Mucosa of rectum (tissue), 2 donors: Measurements from ENCODE around the gene TNFRSF1B.

Source experiments
- H3K27ac ChIP-seq, 2 donors: one replicate each; pipeline ENCODE4 v1.7.0; 2013; ENCODE audit warnings: inconsistent platforms in 2 of 2, low read depth in 2 of 2, low read length in 2 of 2
- H3K27me3 ChIP-seq, 2 donors: one replicate each; pipeline ENCODE4 v1.7.0; 2013; ENCODE audit warnings: low read length in 2 of 2; ENCODE audit not compliant: control insufficient read depth in 2 of 2, insufficient read depth in 2 of 2
- H3K36me3 ChIP-seq, 2 donors: one replicate each; pipeline ENCODE4 v1.7.0; 2013; ENCODE audit warnings: low read length in 2 of 2; ENCODE audit not compliant: control insufficient read depth in 2 of 2, insufficient read depth in 2 of 2
- H3K4me1 ChIP-seq, 2 donors: one replicate each; pipeline ENCODE4 v1.7.0; 2013; ENCODE audit warnings: low read length in 2 of 2, mild to moderate bottlenecking in 1 of 2; ENCODE audit not compliant: control insufficient read depth in 2 of 2, insufficient read depth in 2 of 2
- H3K4me3 ChIP-seq, 2 donors: one replicate each; pipeline ENCODE4 v1.7.0; 2013; ENCODE audit warnings: low read length in 2 of 2
- H3K9ac ChIP-seq, 2 donors: one replicate each; pipeline ENCODE4 v1.7.0; 2013; ENCODE audit warnings: low read length in 2 of 2, low read depth in 1 of 2, mild to moderate bottlenecking in 1 of 2
- H3K9me3 ChIP-seq, 2 donors: one replicate each; pipeline ENCODE4 v1.7.0; 2013; ENCODE audit warnings: low read length in 2 of 2; ENCODE audit not compliant: control insufficient read depth in 2 of 2
- donor health status: healthy.
- donor health status: Normal muscosa, but diverticular disease.

TNFRSF1B gene

DNA sequence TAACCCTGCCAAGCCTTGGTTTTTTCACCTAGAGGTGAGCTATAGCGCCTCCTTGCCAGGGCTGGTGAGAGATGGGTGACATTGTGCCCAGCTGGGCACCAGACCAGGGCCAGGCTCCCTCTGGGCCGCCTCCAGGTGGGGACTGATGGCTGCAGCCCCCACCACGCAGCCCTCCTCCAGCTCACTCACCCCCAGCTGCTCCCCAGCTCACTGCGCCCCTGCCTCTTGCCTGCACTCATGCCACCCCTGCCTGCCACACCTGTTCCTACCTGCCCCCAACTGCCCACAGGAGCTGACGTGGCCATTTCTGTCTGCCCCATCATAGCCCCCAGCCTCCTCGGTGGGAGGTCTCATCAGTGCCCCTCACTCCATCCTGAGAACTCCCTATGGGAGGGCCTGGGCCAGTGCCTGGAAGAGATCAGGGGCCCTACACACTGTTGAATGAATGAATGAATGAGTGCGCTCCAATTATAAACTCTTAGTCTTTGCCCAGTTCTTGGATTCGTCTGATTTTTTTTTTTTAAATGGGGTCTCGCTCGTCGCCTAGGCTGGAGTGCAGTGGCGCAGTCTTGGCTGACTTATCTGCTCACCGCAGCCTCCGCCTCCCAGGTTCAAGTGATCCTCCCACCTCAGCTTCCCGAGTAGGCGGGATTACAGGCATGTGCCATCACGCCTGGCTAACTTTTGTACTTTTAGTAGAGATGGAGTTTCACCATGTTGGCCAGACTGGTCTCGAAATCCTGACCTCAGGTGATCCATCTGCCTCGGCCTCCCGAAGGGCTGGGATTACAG is 36.6 kb downstream of the TNFRSF1B start:
- H3K9ac ChIP-seq, result no peak overlapping the region
- H3K9me3 ChIP-seq, result no peaks in the 10 kb centered on the region
- peaks cover 6% of the 10 kb centered on the region in 2 donors for H3K36me3 ChIP-seq
- H3K4me1 ChIP-seq, result no peaks in the 10 kb centered on the region
- no peak overlapping the region for H3K4me3 ChIP-seq
- H3K27me3 ChIP-seq, result no peaks in the 10 kb centered on the region
- H3K27ac ChIP-seq, result no peak overlapping the region

DNA sequence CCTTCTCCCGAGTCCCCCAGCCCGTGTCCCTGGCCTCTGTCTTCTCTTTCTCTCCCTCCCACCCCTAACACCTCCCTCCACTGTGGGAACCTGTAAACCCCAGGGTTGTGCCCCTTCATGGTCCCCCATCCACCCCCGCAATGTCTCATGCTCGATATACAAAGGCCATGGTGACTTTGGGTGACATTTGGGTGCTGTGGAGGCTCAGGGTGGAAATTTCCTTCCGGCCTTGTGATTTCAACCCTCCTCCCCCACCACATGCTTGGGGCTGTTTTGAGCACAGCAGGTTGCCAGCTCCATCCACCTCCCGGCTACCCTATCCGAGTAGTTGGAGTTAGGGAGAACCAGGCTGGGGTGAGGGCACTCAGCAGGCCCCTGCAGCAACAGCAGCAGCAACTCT is 37.3 kb downstream of the TNFRSF1B start:
- Histone ChIP-seq H3K36me3 (peaks cover 6% of the 10 kb centered on the region in 2 donors), H3K4me3 (no peak overlapping the region), H3K27me3 (no peaks in the 10 kb centered on the region), H3K9ac (no peak overlapping the region), H3K9me3 (no peaks in the 10 kb centered on the region), H3K27ac (no peak overlapping the region), H3K4me1 (peaks cover 0 to 2% of the 10 kb centered on the region in 2 donors)

DNA sequence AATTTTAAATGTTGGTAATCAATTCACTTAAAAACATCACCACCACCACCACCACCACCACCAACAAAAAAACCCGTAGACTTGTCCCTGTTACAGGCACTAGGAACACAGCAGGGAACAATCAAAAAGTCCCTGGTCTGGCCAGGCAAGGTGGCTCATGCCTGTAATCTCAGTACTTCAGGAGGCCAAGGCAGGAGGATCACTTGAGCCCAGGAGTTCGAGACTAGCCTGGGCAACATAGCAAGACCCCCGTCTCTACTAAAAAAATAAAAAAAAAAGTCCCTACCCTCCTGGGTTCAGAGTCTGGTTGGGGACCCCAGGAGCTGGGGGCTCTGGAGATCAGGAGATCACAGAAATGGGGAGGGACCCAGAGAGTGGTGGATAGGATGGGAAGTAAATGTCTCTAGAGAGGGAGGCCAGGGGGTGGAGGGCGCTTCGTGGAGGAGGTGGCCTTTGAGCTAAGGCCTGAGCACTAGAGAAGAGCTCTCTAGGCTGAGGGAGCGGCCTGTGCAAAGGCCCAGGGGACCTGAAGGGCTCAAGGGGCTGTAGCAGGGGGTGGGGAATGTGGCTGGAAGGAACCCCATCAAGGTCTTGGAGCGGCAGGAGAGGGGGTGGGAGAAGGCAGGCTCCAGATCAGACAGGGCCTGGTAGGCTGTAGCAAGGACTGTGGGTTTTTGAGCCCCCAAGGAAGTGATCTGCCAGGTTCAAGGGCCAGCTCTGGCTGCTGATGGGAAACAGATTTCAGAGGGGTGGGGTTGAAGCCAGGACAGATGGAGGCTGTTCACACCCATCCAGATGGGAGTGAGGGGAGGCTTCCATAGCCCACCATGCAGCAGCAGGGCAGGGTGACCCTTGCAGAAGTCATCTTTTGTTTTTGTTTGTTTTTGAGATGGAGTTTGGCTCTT is 38.2 kb downstream of the TNFRSF1B start:
- Histone ChIP-seq H3K4me3 (no peak overlapping the region), H3K27me3 (no peaks in the 10 kb centered on the region), H3K27ac (no peak overlapping the region), H3K9me3 (no peaks in the 10 kb centered on the region), H3K36me3 (peaks cover 6% of the 10 kb centered on the region in 2 donors), H3K9ac (no peak overlapping the region), H3K4me1 (peaks cover 0 to 2% of the 10 kb centered on the region in 2 donors)

DNA sequence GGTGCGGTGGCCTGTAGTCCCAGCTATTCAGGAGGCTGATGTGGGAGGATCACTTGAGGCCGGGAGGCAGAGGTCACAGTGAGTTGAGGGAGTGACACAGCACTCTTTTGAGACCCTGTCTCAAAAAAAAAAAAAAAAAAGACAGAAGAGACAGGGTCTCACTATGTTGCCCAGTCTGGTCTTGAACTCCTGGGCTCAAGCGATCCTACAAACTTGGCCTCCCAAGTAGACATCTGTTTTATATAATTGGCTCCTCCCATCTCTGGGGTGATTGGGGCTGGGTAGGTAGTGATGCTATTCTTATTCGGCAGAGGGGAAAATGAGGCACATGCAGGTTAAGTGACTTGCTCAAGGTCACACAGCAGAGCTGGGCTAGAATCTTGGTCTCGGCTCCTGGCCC is 39.4 kb downstream of the TNFRSF1B start:
- Histone ChIP-seq H3K9me3 (no peaks in the 10 kb centered on the region), H3K4me3 (no peak overlapping the region), H3K9ac (no peak overlapping the region), H3K27ac (no peak overlapping the region), H3K36me3 (peaks cover 2 to 6% of the 10 kb centered on the region in 2 donors), H3K27me3 (no peaks in the 10 kb centered on the region), H3K4me1 (peaks cover 0 to 2% of the 10 kb centered on the region in 2 donors)

DNA sequence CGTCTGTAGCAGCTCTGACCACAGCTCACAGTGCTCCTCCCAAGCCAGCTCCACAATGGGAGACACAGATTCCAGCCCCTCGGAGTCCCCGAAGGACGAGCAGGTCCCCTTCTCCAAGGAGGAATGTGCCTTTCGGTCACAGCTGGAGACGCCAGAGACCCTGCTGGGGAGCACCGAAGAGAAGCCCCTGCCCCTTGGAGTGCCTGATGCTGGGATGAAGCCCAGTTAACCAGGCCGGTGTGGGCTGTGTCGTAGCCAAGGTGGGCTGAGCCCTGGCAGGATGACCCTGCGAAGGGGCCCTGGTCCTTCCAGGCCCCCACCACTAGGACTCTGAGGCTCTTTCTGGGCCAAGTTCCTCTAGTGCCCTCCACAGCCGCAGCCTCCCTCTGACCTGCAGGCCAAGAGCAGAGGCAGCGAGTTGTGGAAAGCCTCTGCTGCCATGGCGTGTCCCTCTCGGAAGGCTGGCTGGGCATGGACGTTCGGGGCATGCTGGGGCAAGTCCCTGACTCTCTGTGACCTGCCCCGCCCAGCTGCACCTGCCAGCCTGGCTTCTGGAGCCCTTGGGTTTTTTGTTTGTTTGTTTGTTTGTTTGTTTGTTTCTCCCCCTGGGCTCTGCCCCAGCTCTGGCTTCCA is 40.1 kb downstream of the TNFRSF1B start:
- no peak overlapping the region for H3K27ac ChIP-seq
- H3K9ac ChIP-seq, result no peak overlapping the region
- H3K4me1 ChIP-seq, result peaks cover 0 to 2% of the 10 kb centered on the region in 2 donors
- no peak overlapping the region for H3K4me3 ChIP-seq
- no peaks in the 10 kb centered on the region for H3K9me3 ChIP-seq
- peaks cover 2 to 6% of the 10 kb centered on the region in 2 donors for H3K36me3 ChIP-seq
- no peaks in the 10 kb centered on the region for H3K27me3 ChIP-seq

DNA sequence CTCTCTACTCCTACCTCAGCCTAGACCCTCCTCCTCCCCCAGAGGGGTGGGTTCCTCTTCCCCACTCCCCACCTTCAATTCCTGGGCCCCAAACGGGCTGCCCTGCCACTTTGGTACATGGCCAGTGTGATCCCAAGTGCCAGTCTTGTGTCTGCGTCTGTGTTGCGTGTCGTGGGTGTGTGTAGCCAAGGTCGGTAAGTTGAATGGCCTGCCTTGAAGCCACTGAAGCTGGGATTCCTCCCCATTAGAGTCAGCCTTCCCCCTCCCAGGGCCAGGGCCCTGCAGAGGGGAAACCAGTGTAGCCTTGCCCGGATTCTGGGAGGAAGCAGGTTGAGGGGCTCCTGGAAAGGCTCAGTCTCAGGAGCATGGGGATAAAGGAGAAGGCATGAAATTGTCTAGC is 41.5 kb downstream of the TNFRSF1B start:
- Histone ChIP-seq H3K36me3 (peaks cover 0 to 6% of the 10 kb centered on the region in 2 donors), H3K9ac (no peak overlapping the region), H3K27ac (no peak overlapping the region), H3K9me3 (no peaks in the 10 kb centered on the region), H3K4me3 (no peak overlapping the region), H3K27me3 (peaks cover 0 to 3% of the 10 kb centered on the region in 2 donors), H3K4me1 (peaks cover 0 to 2% of the 10 kb centered on the region in 2 donors)

DNA sequence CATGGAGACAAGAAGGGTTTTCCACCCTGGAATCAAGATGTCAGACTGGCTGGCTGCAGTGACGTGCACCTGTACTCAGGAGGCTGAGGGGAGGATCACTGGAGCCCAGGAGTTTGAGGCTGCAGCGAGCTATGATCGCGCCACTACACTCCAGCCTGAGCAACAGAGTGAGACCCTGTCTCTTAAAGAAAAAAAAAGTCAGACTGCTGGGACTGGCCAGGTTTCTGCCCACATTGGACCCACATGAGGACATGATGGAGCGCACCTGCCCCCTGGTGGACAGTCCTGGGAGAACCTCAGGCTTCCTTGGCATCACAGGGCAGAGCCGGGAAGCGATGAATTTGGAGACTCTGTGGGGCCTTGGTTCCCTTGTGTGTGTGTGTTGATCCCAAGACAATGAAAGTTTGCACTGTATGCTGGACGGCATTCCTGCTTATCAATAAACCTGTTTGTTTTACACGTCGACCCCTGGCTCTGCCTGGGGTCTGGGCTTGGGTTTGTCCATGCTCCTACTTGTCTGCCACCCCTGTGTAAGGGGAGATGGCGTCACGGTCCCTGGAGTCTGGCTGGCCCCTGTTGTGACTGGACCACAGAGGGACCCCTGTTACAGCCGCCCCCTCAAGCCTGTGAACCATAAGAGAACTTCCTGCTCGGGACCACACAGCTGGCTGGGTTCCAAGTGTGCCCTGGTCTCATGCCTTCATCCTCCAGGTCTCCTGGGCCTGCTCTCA is 42.1 kb downstream of the TNFRSF1B start:
- peaks cover 0 to 3% of the 10 kb centered on the region in 2 donors for H3K27me3 ChIP-seq
- peaks cover 0 to 2% of the 10 kb centered on the region in 2 donors for H3K4me1 ChIP-seq
- H3K9ac ChIP-seq, result no peak overlapping the region
- H3K4me3 ChIP-seq, result no peak overlapping the region
- no peaks in the 10 kb centered on the region for H3K9me3 ChIP-seq
- H3K27ac ChIP-seq, result no peak overlapping the region
- H3K36me3 ChIP-seq, result peaks cover 0 to 6% of the 10 kb centered on the region in 2 donors

DNA sequence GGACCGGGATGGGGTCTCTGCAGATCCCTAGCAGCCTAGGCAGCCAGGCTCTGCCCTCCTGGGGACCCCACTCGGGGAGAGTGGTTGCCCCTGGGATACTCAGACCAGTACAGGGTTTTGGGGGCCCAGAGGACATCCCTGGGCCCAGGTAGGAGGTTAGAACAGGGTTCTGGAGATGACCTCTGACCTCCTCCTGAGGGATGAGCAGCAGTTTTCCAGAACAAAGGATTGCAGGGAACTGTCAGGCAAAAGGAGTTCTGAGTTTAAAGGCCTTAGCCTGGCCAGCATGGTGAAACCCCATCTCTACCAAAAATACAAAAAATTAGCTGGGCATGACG is 42.7 kb downstream of the TNFRSF1B start:
- Histone ChIP-seq H3K4me3 (no peak overlapping the region), H3K27ac (no peak overlapping the region), H3K27me3 (peaks cover 0 to 3% of the 10 kb centered on the region in 2 donors), H3K9ac (no peak overlapping the region), H3K4me1 (peaks cover 0 to 2% of the 10 kb centered on the region in 2 donors), H3K36me3 (peaks cover 0 to 6% of the 10 kb centered on the region in 2 donors), H3K9me3 (no peaks in the 10 kb centered on the region)

DNA sequence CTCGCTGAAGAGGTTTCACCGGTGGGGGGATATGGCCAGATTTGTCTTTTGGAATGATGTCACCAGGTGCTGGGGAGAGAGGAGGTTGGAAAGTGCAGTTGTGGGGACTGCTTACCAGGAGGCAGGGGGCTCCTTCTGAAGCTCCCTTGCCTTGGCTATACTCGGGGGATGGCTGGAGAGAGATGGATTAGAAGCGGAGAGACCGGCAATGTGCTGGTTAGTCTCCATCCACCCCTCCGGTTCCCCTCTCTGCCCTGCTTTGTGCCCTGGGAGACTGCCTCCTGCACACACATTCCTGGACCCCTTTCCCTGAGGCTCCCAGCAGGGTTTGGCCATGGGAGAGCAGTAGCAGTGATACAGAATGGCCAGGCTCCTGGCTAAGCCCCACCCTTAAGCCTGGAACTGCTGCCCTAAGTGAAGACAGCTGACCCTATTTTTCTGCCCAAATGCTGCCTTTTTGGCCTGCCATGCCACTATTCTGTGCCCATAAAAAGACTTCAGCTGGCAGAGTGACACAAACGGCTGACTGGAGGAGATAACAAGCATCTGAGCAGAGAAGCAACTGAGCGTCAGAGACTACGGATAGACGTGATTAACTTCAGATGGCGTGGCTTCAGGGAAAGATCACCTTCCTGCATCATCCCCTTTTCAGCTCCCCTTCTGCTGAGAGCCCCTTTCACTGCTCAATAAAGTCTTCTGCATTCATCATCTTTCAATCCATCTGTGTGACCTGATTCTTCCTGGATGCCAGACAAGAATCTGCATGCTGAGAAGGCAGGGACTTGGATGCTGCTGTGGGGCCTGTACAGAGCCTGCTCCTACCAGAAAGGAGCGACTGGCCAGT is 48.5 kb downstream of the TNFRSF1B start:
- Histone ChIP-seq H3K4me1 (no peaks in the 10 kb centered on the region), H3K9me3 (no peaks in the 10 kb centered on the region), H3K27ac (no peak overlapping the region), H3K36me3 (no peaks in the 10 kb centered on the region), H3K27me3 (peaks cover 0 to 3% of the 10 kb centered on the region in 2 donors), H3K4me3 (no peak overlapping the region), H3K9ac (no peak overlapping the region)
